ENCODE data around the gene SF3B1.
"Not testable (repeated sequence)": the region's sequence is repeated elsewhere in the genome, so short reads cannot be mapped to it uniquely, and the experiment has no call there.

GRCh38 chr2:197379308-197379917, 55.4 kb downstream of the SF3B1 start:
- TF ChIP-seq NFRKB (IDR thresholded peaks at IDR 0.05); FOXA1 (IDR thresholded peaks at IDR 0.05); SUZ12 (IDR thresholded peaks at IDR 0.05); LEF1 (IDR thresholded peaks at IDR 0.05; ENCODE audit: borderline replicate concordance); HDGF (IDR thresholded peaks at IDR 0.05; ENCODE audit: borderline replicate concordance); ELF4 (IDR thresholded peaks at IDR 0.05); TARDBP (IDR thresholded peaks at IDR 0.05); FOXK2 (IDR thresholded peaks at IDR 0.05); CTBP1 (IDR thresholded peaks at IDR 0.05; ENCODE audit: borderline replicate concordance); SP1 (IDR thresholded peaks at IDR 0.05): not testable (repeated sequence)

All from HEK293T (cell line).